ENCODE measurements around the gene CSTF1. TPM values are rescaled to one million over a fixed set of nuclear protein-coding genes. Genes with fewer than 3 reads are reported as not detected.

The CSTF1 gene
- total RNA-seq, 1 experiment from 2014 or later: 44.5 TPM

DNA sequence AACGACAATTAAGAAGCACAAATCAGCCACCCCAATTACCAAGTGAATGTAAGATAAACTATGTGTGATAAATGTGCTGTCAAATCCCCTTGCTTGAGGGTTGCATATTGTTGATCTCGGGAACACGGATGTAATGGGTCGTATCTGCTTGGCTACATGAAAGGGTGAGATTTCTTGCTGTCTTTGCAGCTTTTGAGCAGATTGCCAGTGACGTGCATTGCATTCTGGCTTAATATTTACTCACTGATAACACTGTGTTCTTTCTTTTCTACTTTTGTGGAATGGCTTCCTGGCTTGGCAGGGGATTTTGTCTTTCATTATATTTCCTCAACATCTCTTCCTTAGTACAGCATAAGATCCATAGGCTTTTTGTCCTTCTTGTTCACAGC is 44.1 kb upstream of the CSTF1 start:
- CTCF ChIA-PET: no interaction called here
- no peak overlapping the region for H3K4me2 ChIP-seq (ENCODE audit: low read length)
- H4K20me1 ChIP-seq (ENCODE audit: insufficient read depth): no peaks in the 10 kb centered on the region
- no peaks in the 10 kb centered on the region for H3K9me3 ChIP-seq (ENCODE audit: control insufficient read depth in 1 of 2, insufficient read depth in 1 of 2, low read depth in 1 of 2, low read length in 2 of 2)
- peaks cover 3% of the 10 kb centered on the region; the same call in 1 of the 2 replicates for H3K27me3 ChIP-seq (ENCODE audit: insufficient read depth, low read length)
- no peak for ATAC-seq
- no peaks in the 10 kb centered on the region for H3K4me1 ChIP-seq (ENCODE audit: control insufficient read depth in 1 of 2, insufficient read depth in 2 of 2, low read length in 2 of 2)
- intact Hi-C loops (cut with micrococcal nuclease): no loop called here
- RAD21 ChIA-PET (ENCODE audit: low non-redundant PET in 1 of 2, low total read pairs in 2 of 2, uncharacterized antibody in 2 of 2, unreplicated experiment in 2 of 2): no interaction called here
- BruUV-seq (replicated peaks): no TSS peak
- no peak overlapping the region for H3K4me3 ChIP-seq (replicated peaks in 1 of 2; ENCODE audit: low read depth in 1 of 2, low read length in 2 of 2)
- no peak overlapping the region for H3K27ac ChIP-seq (ENCODE audit: low read depth, low read length)
- H3K36me3 ChIP-seq (ENCODE audit: control insufficient read depth in 1 of 2, insufficient read depth in 2 of 2, low read length in 2 of 2): no peaks in the 10 kb centered on the region
- no peaks in the 10 kb centered on the region for H3K79me2 ChIP-seq (ENCODE audit: insufficient read depth, low read length)
- TF ChIP-seq, protein P1, sequence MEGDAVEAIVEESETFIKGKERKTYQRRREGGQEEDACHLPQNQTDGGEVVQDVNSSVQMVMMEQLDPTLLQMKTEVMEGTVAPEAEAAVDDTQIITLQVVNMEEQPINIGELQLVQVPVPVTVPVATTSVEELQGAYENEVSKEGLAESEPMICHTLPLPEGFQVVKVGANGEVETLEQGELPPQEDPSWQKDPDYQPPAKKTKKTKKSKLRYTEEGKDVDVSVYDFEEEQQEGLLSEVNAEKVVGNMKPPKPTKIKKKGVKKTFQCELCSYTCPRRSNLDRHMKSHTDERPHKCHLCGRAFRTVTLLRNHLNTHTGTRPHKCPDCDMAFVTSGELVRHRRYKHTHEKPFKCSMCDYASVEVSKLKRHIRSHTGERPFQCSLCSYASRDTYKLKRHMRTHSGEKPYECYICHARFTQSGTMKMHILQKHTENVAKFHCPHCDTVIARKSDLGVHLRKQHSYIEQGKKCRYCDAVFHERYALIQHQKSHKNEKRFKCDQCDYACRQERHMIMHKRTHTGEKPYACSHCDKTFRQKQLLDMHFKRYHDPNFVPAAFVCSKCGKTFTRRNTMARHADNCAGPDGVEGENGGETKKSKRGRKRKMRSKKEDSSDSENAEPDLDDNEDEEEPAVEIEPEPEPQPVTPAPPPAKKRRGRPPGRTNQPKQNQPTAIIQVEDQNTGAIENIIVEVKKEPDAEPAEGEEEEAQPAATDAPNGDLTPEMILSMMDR (IDR thresholded peaks at IDR 0.05 in 2 of 3, conservative IDR thresholded peaks at IDR 0.05 in 1 of 3; ENCODE audit: borderline replicate concordance in 1 of 3, insufficient read depth in 1 of 3, low read depth in 2 of 3, low read length in 2 of 3): no peak
- TF ChIP-seq CBX3 (IDR thresholded peaks at IDR 0.05; ENCODE audit: low read depth) (no peak), SIN3A (IDR thresholded peaks at IDR 0.05; ENCODE audit: low read depth) (no peak), EZH2phosphoT487 (IDR thresholded peaks at IDR 0.05; ENCODE audit: borderline replicate concordance) (no peak), EGR1 (IDR thresholded peaks at IDR 0.05; ENCODE audit: low read depth) (no peak), YY1 (IDR thresholded peaks at IDR 0.05; ENCODE audit: extremely low read depth, insufficient replicate concordance, low read depth, low read length) (no peak), POLR2A (IDR thresholded peaks at IDR 0.05; ENCODE audit: borderline replicate concordance, extremely low read depth, insufficient read depth, insufficient read length) (no peak), RAD21 (IDR thresholded peaks at IDR 0.05; ENCODE audit: low read depth) (no peak), FOSL1 (IDR thresholded peaks at IDR 0.05; ENCODE audit: low read depth) (no peak), EZH2 (IDR thresholded peaks at IDR 0.05) (no peak)
- TF ChIP-seq, protein P2, sequence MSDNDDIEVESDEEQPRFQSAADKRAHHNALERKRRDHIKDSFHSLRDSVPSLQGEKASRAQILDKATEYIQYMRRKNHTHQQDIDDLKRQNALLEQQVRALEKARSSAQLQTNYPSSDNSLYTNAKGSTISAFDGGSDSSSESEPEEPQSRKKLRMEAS (IDR thresholded peaks at IDR 0.05): no peak
- POLR2A ChIA-PET: no interaction called here
- no peak overlapping the region for H2AFZ ChIP-seq (ENCODE audit: low read depth, low read length, poor library complexity, severe bottlenecking)
- DNase-seq (ENCODE audit: low read depth, low spot score): no peak
- no peak overlapping the region for H3K9ac ChIP-seq (ENCODE audit: low read length)
- no peaks in the 10 kb centered on the region for H3K9me2 ChIP-seq (ENCODE audit: insufficient read depth)
